HepG2 (cell line): ENCODE measurements around the gene TP53I3. TPM values are rescaled to one million over a fixed set of nuclear protein-coding genes. Genes with fewer than 3 reads are reported as not detected.

Experiments used
- DNMT1 ChIP-seq: sonication (generic); formaldehyde crosslinking; IDR thresholded peaks from 2 replicates; pipeline ENCODE4 v1.5.1; 2020; ENCODE audit warnings: mild to moderate bottlenecking, missing genetic modification reagents
- ELK4 ChIP-seq: sonication (generic); formaldehyde crosslinking; IDR thresholded peaks from 2 replicates; pipeline ENCODE4 v1.9.0; 2021; ENCODE audit warnings: missing genetic modification reagents, borderline replicate concordance
- FOSL1 ChIP-seq: sonication (generic); formaldehyde crosslinking; IDR thresholded peaks from 2 replicates; pipeline ENCODE4 v1.9.0; 2021; ENCODE audit warnings: missing genetic modification reagents, borderline replicate concordance
- HOXA5 ChIP-seq: sonication (generic); formaldehyde crosslinking; IDR thresholded peaks from 2 replicates; pipeline ENCODE4 v1.4.0; 2020; ENCODE audit warnings: missing genetic modification reagents
- HOXA9 ChIP-seq: sonication (generic); formaldehyde crosslinking; IDR thresholded peaks from 2 replicates; pipeline ENCODE4 v1.8.1; 2022; ENCODE audit warnings: missing genetic modification reagents, mild to moderate bottlenecking, moderate library complexity, borderline replicate concordance
- PCBP2 ChIP-seq: fragments of 200-400 bp; formaldehyde crosslinking; optimal IDR thresholded peaks from 2 replicates; pipeline ENCODE3; 2018; ENCODE audit warnings: low read length, low read depth; ENCODE audit not compliant: poor library complexity, severe bottlenecking
- RAD21 ChIP-seq: fragments of 450-650 bp; formaldehyde crosslinking; IDR thresholded peaks from 2 replicates; pipeline ENCODE4 v1.5.0; 2020; ENCODE audit warnings: mild to moderate bottlenecking
- SIX1 ChIP-seq: sonication (generic); formaldehyde crosslinking; IDR thresholded peaks from 2 replicates; pipeline ENCODE4 v1.4.0; 2020; ENCODE audit warnings: missing genetic modification reagents, borderline replicate concordance
- THAP8 ChIP-seq: sonication (generic); formaldehyde crosslinking; IDR thresholded peaks from 2 replicates; pipeline ENCODE4 v1.5.1; 2020; ENCODE audit warnings: missing genetic modification reagents, mild to moderate bottlenecking, borderline replicate concordance
- ZNF460 ChIP-seq: sonication (generic); formaldehyde crosslinking; IDR thresholded peaks from 2 replicates; pipeline ENCODE4 v1.5.1; 2020; ENCODE audit warnings: missing genetic modification reagents, mild to moderate bottlenecking, borderline replicate concordance
- ZNF484 ChIP-seq: sonication (generic); formaldehyde crosslinking; IDR thresholded peaks from 2 replicates; pipeline ENCODE4 v1.5.1; 2020; ENCODE audit warnings: mild to moderate bottlenecking, low read depth, missing genetic modification reagents, borderline replicate concordance
- ZNF816 ChIP-seq: sonication (generic); formaldehyde crosslinking; IDR thresholded peaks from 2 replicates; pipeline ENCODE4 v1.8.0; 2022; ENCODE audit warnings: missing genetic modification reagents, mild to moderate bottlenecking, borderline replicate concordance
- polyA plus RNA-seq, 8 experiments: library from polyadenylated mRNA; depleted of rRNA in 3 of 8; stranded (reverse) in 7 of 8; unstranded in 1 of 8; fragments of >200 nt; fragmentation: Illumina TruSeq in 4 of 8; extraction: Trizol in 4 of 8; gene quantifications; 2 replicates each; pipeline versions ENCODE4 v1.2.1 to v1.2.3, GENCODE V29; 2011 to 2016; ENCODE audit warnings: low read depth in 4 of 8, missing spikeins in 1 of 8, mixed read lengths in 1 of 8; ENCODE audit not compliant: insufficient read depth in 1 of 8
- total RNA-seq, 5 experiments: library from RNA; depleted of rRNA; stranded (reverse); fragments of >200 nt; fragmentation: Illumina TruSeq; extraction: Trizol; gene quantifications; 2 replicates each; pipeline ENCODE4 v1.2.3, GENCODE V29; 2016; ENCODE audit warnings: low read depth in 1 of 5
- TF ChIP-seq, protein P1 (sequence below): IDR thresholded peaks from 2 replicates; pipeline ENCODE4 v1.6.1; 2018; ENCODE audit warnings: missing genetic modification reagents
- TF ChIP-seq, protein P2 (sequence below): sonication (generic); formaldehyde crosslinking; IDR thresholded peaks from 2 replicates; pipeline ENCODE4 v1.5.0; 2020; ENCODE audit warnings: missing genetic modification reagents
- TF ChIP-seq, protein P3 (sequence below): sonication (generic); formaldehyde crosslinking; IDR thresholded peaks from 2 replicates; pipeline ENCODE4 v1.9.0; 2021; ENCODE audit warnings: missing genetic modification reagents, borderline replicate concordance

Gene TP53I3
- total and polyA plus RNA-seq, 2 of the 13 experiments (the other 11 are each of a cell fraction or from before 2014, with no cell fraction given) = 25.0 to 44.1 TPM

DNA sequence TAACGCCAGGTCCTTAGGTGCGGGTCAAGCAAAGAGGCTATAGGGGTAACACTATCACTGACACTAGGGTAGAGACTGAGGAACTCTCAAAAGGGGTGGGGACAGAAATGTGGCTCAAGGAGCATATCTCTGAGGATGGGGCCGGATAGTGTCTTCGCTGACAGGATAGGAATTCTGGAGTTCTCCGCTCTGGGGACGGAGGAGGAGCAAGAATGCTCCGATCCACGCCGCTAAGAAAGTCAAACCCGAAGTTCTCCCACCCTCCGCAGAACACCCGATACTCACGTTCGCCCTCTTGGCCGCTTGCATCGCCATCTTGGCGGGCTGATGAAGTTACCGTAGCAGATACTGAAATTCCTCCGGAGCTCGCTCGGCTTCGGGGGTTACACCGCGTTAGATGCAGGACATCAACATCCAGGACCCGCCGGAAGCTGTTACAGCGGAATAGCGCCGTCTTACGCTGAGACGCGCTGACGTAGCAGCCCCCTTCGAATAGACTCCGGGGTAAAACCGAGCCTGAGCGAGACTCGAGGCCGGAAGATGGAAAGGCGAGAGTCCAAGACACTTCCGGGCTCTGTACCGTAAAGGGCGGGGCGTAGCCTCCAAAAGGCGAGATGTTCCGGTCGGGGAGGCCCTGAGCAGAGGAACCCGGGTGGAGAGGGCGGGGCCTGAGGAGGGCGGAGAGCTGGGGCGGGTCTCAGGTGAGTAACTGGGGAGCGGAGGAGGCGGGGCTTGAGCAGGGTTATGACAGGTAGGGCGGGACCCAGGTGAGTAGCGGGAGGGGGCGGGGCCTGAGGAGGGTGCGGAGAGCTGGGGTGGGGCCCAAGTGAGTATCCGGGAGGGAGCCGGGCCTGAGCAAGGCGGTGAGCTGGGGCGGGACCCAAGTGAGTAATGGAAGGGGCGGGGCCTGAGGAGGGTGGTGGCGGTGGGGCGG is 8.5 kb downstream of the TP53I3 start, which contains the start of gene SF3B6 (continued):
- TF ChIP-seq ZNF816 (CRISPR knock-in tag) (0 out of 2 replicates have a peak, but pooled peaks have one; percentile 58), PCBP2 (no peak), FOSL1 (CRISPR knock-in tag) (no peak; the same call in 1 of the 2 replicates), HOXA9 (CRISPR knock-in tag) (no peak), HOXA5 (CRISPR knock-in tag) (peak; percentile 95), RAD21 (CRISPR knock-in tag) (peak; percentile 55), ZNF460 (CRISPR knock-in tag) (no peak), THAP8 (no peak), ZNF484 (no peak), ELK4 (CRISPR knock-in tag) (peak; percentile 98; the same call in 1 of the 2 replicates), DNMT1 (CRISPR knock-in tag) (peak; percentile 17; the same call in 1 of the 2 replicates), SIX1 (CRISPR knock-in tag) (peak; percentile 65; the same call in 1 of the 2 replicates)
- TF ChIP-seq, protein P1, sequence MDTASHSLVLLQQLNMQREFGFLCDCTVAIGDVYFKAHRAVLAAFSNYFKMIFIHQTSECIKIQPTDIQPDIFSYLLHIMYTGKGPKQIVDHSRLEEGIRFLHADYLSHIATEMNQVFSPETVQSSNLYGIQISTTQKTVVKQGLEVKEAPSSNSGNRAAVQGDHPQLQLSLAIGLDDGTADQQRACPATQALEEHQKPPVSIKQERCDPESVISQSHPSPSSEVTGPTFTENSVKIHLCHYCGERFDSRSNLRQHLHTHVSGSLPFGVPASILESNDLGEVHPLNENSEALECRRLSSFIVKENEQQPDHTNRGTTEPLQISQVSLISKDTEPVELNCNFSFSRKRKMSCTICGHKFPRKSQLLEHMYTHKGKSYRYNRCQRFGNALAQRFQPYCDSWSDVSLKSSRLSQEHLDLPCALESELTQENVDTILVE (CRISPR knock-in tag) = peak; percentile 100
- TF ChIP-seq, protein P2, sequence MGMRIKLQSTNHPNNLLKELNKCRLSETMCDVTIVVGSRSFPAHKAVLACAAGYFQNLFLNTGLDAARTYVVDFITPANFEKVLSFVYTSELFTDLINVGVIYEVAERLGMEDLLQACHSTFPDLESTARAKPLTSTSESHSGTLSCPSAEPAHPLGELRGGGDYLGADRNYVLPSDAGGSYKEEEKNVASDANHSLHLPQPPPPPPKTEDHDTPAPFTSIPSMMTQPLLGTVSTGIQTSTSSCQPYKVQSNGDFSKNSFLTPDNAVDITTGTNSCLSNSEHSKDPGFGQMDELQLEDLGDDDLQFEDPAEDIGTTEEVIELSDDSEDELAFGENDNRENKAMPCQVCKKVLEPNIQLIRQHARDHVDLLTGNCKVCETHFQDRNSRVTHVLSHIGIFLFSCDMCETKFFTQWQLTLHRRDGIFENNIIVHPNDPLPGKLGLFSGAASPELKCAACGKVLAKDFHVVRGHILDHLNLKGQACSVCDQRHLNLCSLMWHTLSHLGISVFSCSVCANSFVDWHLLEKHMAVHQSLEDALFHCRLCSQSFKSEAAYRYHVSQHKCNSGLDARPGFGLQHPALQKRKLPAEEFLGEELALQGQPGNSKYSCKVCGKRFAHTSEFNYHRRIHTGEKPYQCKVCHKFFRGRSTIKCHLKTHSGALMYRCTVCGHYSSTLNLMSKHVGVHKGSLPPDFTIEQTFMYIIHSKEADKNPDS (CRISPR knock-in tag) = no peak; the same call in 1 of the 2 replicates
- TF ChIP-seq, protein P3, sequence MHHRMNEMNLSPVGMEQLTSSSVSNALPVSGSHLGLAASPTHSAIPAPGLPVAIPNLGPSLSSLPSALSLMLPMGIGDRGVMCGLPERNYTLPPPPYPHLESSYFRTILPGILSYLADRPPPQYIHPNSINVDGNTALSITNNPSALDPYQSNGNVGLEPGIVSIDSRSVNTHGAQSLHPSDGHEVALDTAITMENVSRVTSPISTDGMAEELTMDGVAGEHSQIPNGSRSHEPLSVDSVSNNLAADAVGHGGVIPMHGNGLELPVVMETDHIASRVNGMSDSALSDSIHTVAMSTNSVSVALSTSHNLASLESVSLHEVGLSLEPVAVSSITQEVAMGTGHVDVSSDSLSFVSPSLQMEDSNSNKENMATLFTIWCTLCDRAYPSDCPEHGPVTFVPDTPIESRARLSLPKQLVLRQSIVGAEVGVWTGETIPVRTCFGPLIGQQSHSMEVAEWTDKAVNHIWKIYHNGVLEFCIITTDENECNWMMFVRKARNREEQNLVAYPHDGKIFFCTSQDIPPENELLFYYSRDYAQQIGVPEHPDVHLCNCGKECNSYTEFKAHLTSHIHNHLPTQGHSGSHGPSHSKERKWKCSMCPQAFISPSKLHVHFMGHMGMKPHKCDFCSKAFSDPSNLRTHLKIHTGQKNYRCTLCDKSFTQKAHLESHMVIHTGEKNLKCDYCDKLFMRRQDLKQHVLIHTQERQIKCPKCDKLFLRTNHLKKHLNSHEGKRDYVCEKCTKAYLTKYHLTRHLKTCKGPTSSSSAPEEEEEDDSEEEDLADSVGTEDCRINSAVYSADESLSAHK (CRISPR knock-in tag) = peak; percentile 87; the same call in 1 of the 2 replicates
